Stimulated activated CD4-positive, alpha-beta T cell treated with anti-CD3 and anti-CD28 coated beads, Interleukin-2, amount 100 ng/mL, for 48 hours (primary cell): ENCODE measurements around the gene DLG2.
"Not testable (repeated sequence)": the region's sequence is repeated elsewhere in the genome, so short reads cannot be mapped to it uniquely, and the experiment has no call there.

Experiments used
- DNase-seq, 2 donors: peaks; one replicate each; pipeline ENCODE4 v3.0.0-alpha.2; 2020

DLG2 gene

GRCh38 chr11:85634747-85635146 is 7.6 kb upstream of the DLG2 start:
- DNase-seq: no peak

GRCh38 chr11:85628771-85629341 is 1.7 kb upstream of the DLG2 start:
- peak in 1 of 2 donors; percentile 23 for DNase-seq

- DNase-seq: peak; percentile 92 to 94
Observed at GRCh38 chr11:85627998-85628770, 1.0 kb upstream of the DLG2 start, which contains the start of gene TMEM126B. Gene TMEM126B (plus strand): TSS chr11:85628593. CDS start chr11:85628608, 15 bp downstream.

GRCh38 chr11:85626496-85626895 is 648 bp downstream of the DLG2 start:
- DNase-seq: no peak

- DNase-seq: no peak
Observed at GRCh38 chr11:85620256-85620655, 6.9 kb downstream of the DLG2 start.

GRCh38 chr11:85619499-85619898 is 7.6 kb downstream of the DLG2 start:
- DNase-seq: no peak

GRCh38 chr11:85611643-85612042 is 15.5 kb downstream of the DLG2 start:
- DNase-seq: not testable (repeated sequence)

- DNase-seq: not testable (repeated sequence)
Observed at GRCh38 chr11:85609286-85609685, 17.9 kb downstream of the DLG2 start.

- DNase-seq: not testable (repeated sequence)
Observed at GRCh38 chr11:85608621-85609020, 18.5 kb downstream of the DLG2 start.

GRCh38 chr11:85606237-85606636 is 20.9 kb downstream of the DLG2 start:
- not testable (repeated sequence) for DNase-seq

- no peak for DNase-seq
Observed at GRCh38 chr11:85603220-85603619, 23.9 kb downstream of the DLG2 start.

GRCh38 chr11:85602526-85603213 is 24.5 kb downstream of the DLG2 start:
- DNase-seq: no peak

- DNase-seq: no peak
Observed at GRCh38 chr11:85599083-85599482, 28.1 kb downstream of the DLG2 start.

- DNase-seq: no peak
Observed at GRCh38 chr11:85596886-85597285, 30.3 kb downstream of the DLG2 start.

GRCh38 chr11:85595285-85595884 is 31.8 kb downstream of the DLG2 start:
- DNase-seq: no peak

GRCh38 chr11:85590848-85591483 is 36.2 kb downstream of the DLG2 start:
- no peak for DNase-seq

- DNase-seq: no peak
Observed at GRCh38 chr11:85589373-85589772, 37.8 kb downstream of the DLG2 start.

GRCh38 chr11:85582111-85582510 is 45.0 kb downstream of the DLG2 start:
- DNase-seq: no peak

GRCh38 chr11:85575388-85575787 is 51.8 kb downstream of the DLG2 start:
- no peak for DNase-seq

GRCh38 chr11:85572056-85572455 is 55.1 kb downstream of the DLG2 start:
- DNase-seq: no peak

GRCh38 chr11:85569525-85569924 is 57.6 kb downstream of the DLG2 start:
- DNase-seq: no peak

GRCh38 chr11:85558411-85558810 is 68.7 kb downstream of the DLG2 start:
- no peak for DNase-seq

- DNase-seq: no peak
Observed at GRCh38 chr11:85551881-85552280, 75.3 kb downstream of the DLG2 start.
